ENCODE results near the gene OPCML.

OPCML gene

GRCh38 chr11:133266986-133267385, 265.3 kb downstream of the OPCML start:
- no peaks in the 10 kb centered on the region for H3K27me3 ChIP-seq (replicated peaks; ENCODE audit: insufficient read depth, low read length)

GRCh38 chr11:133265530-133266035, 266.7 kb downstream of the OPCML start:
- peaks cover 10% of the 10 kb centered on the region; the same call in 1 of the 2 replicates for H3K4me1 ChIP-seq (ENCODE audit: low read length)
- H3K4me2 ChIP-seq (ENCODE audit: low read depth, low read length), result no peak overlapping the region
- no peaks in the 10 kb centered on the region for H3K9me3 ChIP-seq (replicated peaks; ENCODE audit: insufficient read depth, low read length)
- DNase-seq, result no peak
- no peak overlapping the region for H3K27ac ChIP-seq (ENCODE audit: low read length)
- H3K9me2 ChIP-seq (replicated peaks; ENCODE audit: insufficient read depth, low read length), result no peaks in the 10 kb centered on the region
- no peaks in the 10 kb centered on the region for H3K36me3 ChIP-seq (replicated peaks; ENCODE audit: insufficient read depth, low read length)
- no peak overlapping the region for H2AFZ ChIP-seq (ENCODE audit: low read length)
- H3K27me3 ChIP-seq (replicated peaks; ENCODE audit: insufficient read depth, low read length), result no peaks in the 10 kb centered on the region
- no peaks in the 10 kb centered on the region for H4K20me1 ChIP-seq (ENCODE audit: insufficient read depth, low read length)
- no peaks in the 10 kb centered on the region for H3F3A ChIP-seq (ENCODE audit: insufficient read depth, low read length)
- H3K9ac ChIP-seq (ENCODE audit: low read length), result no peak overlapping the region
- H3K79me2 ChIP-seq (ENCODE audit: low read length), result no peaks in the 10 kb centered on the region
- TF ChIP-seq EZH2 (optimal IDR thresholded peaks at IDR 0.05; ENCODE audit: low read depth, low read length) (no peak), CTCF (IDR thresholded peaks at IDR 0.05; ENCODE audit: low read length) (no peak), EZH2phosphoT487 (IDR thresholded peaks at IDR 0.05; ENCODE audit: low read length) (no peak)
- H3K4me3 ChIP-seq (ENCODE audit: low read length), result no peak overlapping the region

More at GRCh38 chr11:133266986-133267385, 265.3 kb downstream of the OPCML start:
- H3K4me2 ChIP-seq (ENCODE audit: low read depth, low read length), result no peak overlapping the region
- H3K79me2 ChIP-seq (ENCODE audit: low read length), result no peaks in the 10 kb centered on the region
- no peak overlapping the region for H3K27ac ChIP-seq (ENCODE audit: low read length)
- no peak overlapping the region for H3K9ac ChIP-seq (ENCODE audit: low read length)
- H3K9me3 ChIP-seq (replicated peaks; ENCODE audit: insufficient read depth, low read length), result no peaks in the 10 kb centered on the region
- peaks cover 11% of the 10 kb centered on the region; the same call in 1 of the 2 replicates for H3K4me1 ChIP-seq (ENCODE audit: low read length)
- no peak for DNase-seq
- no peaks in the 10 kb centered on the region for H3F3A ChIP-seq (ENCODE audit: insufficient read depth, low read length)
- no peak overlapping the region for H3K4me3 ChIP-seq (ENCODE audit: low read length)
- H3K9me2 ChIP-seq (replicated peaks; ENCODE audit: insufficient read depth, low read length), result no peaks in the 10 kb centered on the region
- TF ChIP-seq EZH2 (optimal IDR thresholded peaks at IDR 0.05; ENCODE audit: low read depth, low read length) (no peak), EZH2phosphoT487 (IDR thresholded peaks at IDR 0.05; ENCODE audit: low read length) (no peak), CTCF (IDR thresholded peaks at IDR 0.05; ENCODE audit: low read length) (no peak)
- H3K36me3 ChIP-seq (replicated peaks; ENCODE audit: insufficient read depth, low read length), result no peaks in the 10 kb centered on the region
- H4K20me1 ChIP-seq (ENCODE audit: insufficient read depth, low read length), result no peaks in the 10 kb centered on the region
- H2AFZ ChIP-seq (ENCODE audit: low read length), result no peak overlapping the region

DNA sequence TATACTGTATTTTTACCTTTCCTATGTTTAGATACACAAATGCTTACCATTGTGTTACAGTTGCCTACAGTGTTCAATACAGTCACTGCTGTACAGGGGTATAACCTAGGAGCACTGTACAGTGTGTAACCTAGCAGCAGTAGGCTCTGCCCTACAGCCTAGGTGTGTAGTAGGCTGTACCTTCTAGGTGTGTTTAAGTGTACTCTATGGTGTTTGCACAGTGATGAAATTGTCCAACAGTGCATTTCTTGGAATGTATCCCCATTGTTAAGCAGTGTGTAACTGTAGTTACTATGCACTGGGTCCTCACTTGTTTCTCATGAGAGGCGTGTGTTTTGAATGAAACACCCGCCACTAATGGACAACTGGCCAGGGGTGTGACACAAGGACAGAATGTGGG, 269.0 kb downstream of the OPCML start:
- Histone ChIP-seq H3K4me3 (ENCODE audit: low read length) (no peak overlapping the region), H3F3A (ENCODE audit: insufficient read depth, low read length) (no peaks in the 10 kb centered on the region), H3K79me2 (ENCODE audit: low read length) (no peaks in the 10 kb centered on the region), H3K36me3 (replicated peaks; ENCODE audit: insufficient read depth, low read length) (no peaks in the 10 kb centered on the region), H3K27me3 (replicated peaks; ENCODE audit: insufficient read depth, low read length) (no peaks in the 10 kb centered on the region), H3K4me2 (ENCODE audit: low read depth, low read length) (no peak overlapping the region), H3K9me2 (replicated peaks; ENCODE audit: insufficient read depth, low read length) (no peaks in the 10 kb centered on the region), H4K20me1 (ENCODE audit: insufficient read depth, low read length) (no peaks in the 10 kb centered on the region), H3K4me1 (ENCODE audit: low read length) (no peaks in the 10 kb centered on the region), H3K27ac (ENCODE audit: low read length) (no peak overlapping the region), H3K9ac (ENCODE audit: low read length) (no peak overlapping the region), H2AFZ (ENCODE audit: low read length) (no peak overlapping the region), H3K9me3 (replicated peaks; ENCODE audit: insufficient read depth, low read length) (no peaks in the 10 kb centered on the region)
- TF ChIP-seq EZH2 (optimal IDR thresholded peaks at IDR 0.05; ENCODE audit: low read depth, low read length) (no peak), CTCF (IDR thresholded peaks at IDR 0.05; ENCODE audit: low read length) (no peak), EZH2phosphoT487 (IDR thresholded peaks at IDR 0.05; ENCODE audit: low read length) (no peak)
- DNase-seq, result no peak
